ACHN (cell line): ENCODE results near the gene ANKLE1.

ENCODE experiments used
- DNase-seq: peaks from one replicate; pipeline ENCODE4 v3.0.0-alpha.2; 2015
- in situ Hi-C: cut with HindIII; loops from 2 replicates; pipeline ENCODE4 v1.10.0; 2017; ENCODE audit warnings: low sequenced_read_pairs, low pct_ligation_motif_present, low pct_unique_long_range_greater_than_20kb

Gene ANKLE1

GRCh38 chr19:17281391-17282304 lies at the start of gene ANKLE1:
ANKLE1 (plus strand) TSS chr19:17281901; CDS start chr19:17281921, 20 bp downstream.
- peak; percentile 57 for DNase-seq
- in situ Hi-C loops = no loop called here

DNA sequence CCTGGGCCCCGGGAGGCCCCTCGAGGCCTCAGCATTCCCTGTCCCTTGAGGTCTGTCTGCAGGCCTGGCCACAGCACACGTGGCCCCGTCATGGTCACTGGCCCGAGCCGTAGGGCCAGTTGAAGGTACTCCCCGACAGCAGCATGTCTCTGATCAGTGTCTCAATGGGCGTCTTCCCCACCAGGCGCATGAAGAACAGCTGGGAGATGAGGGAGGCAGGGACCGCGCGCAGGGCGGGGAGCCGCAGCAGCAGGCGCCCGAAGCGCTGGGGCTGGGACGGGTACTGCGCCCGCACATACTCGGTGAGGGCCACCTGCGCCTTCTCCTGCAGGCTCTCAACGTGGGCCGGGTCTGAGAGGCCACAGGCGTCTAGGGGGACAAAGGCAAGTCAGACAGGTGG lies 49.4 kb upstream of the ANKLE1 start:
- in situ Hi-C loops = no loop called here

DNA sequence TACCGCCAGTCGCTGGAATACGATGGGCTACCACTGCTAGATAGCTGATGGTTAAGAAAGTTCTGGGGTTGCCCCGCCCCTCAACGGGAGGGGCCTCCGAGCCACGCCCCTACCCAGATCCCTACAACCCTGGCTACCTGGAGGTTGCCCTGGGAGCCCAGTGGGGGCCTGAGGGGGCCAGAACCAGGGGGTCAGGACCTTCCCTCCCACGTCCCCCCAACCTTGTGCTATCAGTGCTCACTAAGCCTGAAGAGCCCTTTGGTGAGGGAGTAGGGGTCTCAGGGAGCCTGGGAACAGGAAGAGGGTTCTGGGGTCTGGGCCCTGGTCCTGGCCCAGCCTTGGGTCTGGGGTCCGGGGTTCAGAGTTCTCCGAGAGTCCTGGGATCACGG lies 46.8 kb upstream of the ANKLE1 start:
- peak; percentile 63 for DNase-seq
- in situ Hi-C loops = no loop called here

More for the DNA sequence above, 49.4 kb upstream of the ANKLE1 start:
- DNase-seq = no peak

GRCh38 chr19:17235300-17235970 lies 46.3 kb upstream of the ANKLE1 start:
- in situ Hi-C loops = no loop called here
- DNase-seq = peak; percentile 76

DNA sequence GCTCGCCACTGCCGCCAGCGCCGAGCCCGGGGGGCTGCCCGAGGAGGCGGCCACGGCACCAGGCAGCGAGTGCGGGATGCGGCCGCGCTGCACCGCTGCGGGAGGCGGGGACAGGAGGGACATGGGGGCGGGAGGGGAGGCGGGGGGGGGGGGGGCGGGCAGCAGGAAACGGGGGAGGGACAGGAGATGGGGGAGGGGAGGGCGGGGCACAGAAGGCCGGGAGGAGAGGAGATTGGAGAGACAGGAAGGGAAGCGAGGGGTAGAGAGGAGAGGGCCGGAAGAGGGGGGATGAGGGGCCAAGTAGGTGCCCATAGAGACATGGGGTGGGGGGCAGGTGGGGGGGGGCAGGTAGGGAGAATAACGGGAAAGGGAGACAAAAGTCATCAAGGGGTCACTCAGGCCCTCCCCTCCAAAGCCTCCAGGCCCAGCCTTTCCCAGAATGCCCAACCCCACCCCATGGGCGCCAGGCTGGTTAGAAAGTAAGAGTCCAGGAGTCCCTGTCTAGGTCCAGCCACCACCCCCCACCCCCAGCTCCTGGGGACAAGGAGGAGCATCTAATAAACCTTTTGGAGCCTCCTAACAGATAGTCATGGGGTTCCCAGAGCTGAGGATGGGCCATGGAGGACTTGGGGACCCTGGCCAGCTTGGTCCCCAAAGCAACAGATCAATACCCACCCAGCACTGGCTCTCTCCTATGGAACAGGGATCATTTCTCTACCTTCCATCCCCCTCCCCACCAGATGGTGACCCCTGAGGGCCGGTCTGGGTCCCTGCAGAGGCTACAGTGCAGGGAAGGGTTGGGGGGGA lies 45.5 kb upstream of the ANKLE1 start:
- in situ Hi-C loops = no loop called here
- DNase-seq = peak; percentile 57

GRCh38 chr19:17236811-17237543 lies 44.7 kb upstream of the ANKLE1 start:
- DNase-seq = no peak
- in situ Hi-C loops = no loop called here

GRCh38 chr19:17237747-17238706 lies 43.7 kb upstream of the ANKLE1 start:
- DNase-seq = no peak
- in situ Hi-C loops = no loop called here

GRCh38 chr19:17240062-17240752 lies 41.5 kb upstream of the ANKLE1 start:
- no peak for DNase-seq
- in situ Hi-C loops = no loop called here

GRCh38 chr19:17240826-17241399 lies 40.8 kb upstream of the ANKLE1 start:
- in situ Hi-C loops = no loop called here
- no peak for DNase-seq

DNA sequence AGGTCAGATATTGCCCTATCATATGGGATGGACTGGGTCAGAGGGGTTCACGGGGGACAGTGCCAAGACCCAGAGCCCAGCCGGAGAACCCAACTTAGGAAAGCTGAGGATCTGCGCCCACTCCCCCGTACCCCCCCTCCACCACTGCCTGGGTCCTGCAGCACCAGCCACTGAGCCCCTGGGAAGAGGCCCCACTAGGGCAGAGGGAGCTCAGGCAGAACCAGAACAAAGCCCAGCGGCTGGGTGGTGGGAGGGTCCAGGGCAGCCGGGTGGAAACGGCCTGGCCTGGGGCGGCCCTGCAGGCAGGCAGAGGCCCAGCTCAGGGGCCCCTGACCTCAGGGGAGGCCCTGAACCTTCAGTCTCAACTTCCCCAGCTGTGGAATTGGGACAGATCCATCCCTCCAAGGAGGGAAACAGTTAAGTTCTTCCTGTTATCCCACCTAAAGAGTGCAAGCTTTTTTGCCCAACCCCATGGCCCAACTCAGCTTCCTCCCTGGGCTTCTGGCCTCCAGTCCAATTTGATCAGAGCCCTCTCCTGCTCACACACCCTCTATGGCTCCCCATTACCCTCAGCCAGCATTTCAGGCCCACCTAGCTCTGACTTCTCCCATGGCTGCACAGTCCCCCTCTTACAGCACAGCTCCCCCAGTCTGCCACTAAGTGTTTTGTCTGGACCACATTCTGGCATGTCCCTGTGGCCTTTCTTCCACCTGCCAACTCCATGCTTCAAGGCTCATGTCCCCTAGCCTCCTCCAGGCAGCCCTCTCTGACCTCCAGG lies 39.1 kb upstream of the ANKLE1 start:
- in situ Hi-C loops = no loop called here
- no peak for DNase-seq

- DNase-seq = no peak
- in situ Hi-C loops = no loop called here
Measured at GRCh38 chr19:17243211-17243829, 38.4 kb upstream of the ANKLE1 start.

DNA sequence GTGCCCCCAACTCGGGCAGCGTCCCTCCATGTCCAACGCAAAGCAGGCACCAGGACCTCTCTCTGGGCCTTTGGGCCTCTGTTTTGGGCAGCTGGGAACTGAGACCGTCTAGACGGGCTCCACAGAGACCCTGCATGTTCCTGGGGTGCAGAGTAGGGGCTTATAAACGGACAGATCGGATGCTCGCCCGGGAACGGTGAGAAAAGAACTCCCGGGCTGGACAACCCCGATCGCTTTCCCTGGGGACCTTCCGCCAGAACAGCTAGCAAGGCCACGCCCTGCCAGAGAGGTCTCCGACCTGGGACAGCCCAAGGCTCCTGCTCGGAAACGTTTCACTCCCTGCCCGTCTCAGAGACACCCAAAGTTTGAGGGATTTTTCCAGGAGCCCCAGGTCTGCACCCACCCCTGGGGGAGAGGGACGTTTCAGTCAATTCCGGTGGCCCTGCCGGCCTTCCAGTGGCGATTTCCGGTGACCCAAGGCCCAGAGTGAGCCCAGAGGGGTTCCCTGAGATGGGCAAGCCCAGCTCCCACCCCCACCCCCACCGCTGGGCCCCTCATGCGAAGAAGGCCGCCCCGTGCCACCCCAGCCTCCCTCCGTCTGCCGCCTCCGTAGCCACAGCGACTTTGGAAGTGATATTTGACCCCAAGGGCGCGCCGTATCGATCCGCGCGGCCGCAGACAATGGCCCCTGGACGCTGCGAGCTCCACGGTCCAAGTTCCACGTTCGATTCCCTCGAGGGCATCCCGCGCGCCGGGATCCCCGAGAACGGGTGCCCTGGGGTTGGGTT lies 37.7 kb upstream of the ANKLE1 start:
- in situ Hi-C loops = no loop called here
- peak; percentile 49 for DNase-seq

GRCh38 chr19:17244618-17245534 lies 36.8 kb upstream of the ANKLE1 start:
- in situ Hi-C loops = no loop called here
- DNase-seq = no peak

- DNase-seq = no peak
- in situ Hi-C loops = no loop called here
Measured at GRCh38 chr19:17245535-17245984, 36.1 kb upstream of the ANKLE1 start, which contains the start of gene NR2F6. NR2F6 (minus strand) TSS chr19:17245919; CDS start chr19:17245220, 699 bp downstream.
